OCI-LY7 (cell line): ENCODE measurements around the gene OR4F15. TPM values are rescaled to one million over a fixed set of nuclear protein-coding genes. Genes with fewer than 3 reads are reported as not detected.
"Not testable (repeated sequence)": the region's sequence is repeated elsewhere in the genome, so short reads cannot be mapped to it uniquely, and the experiment has no call there.

Source experiments
- BruUV-seq: library from RNA; stranded (reverse); fragments of 400-500 nt; replicated peaks from 2 replicates; lab custom pipeline; 2021; lab: Mats Ljungman, UMichigan
- CTCF ChIA-PET: fragments of 300-600 bp; sonication (Branson Sonifier 250); formaldehyde crosslinking; loops from one replicate; lab custom pipeline; 2022; ENCODE audit warnings: antibody characterized with exemption; ENCODE audit not compliant: unreplicated experiment; lab: Charles Lee
- POLR2A ChIA-PET: fragments of 300-600 bp; sonication (Branson Sonifier 250); formaldehyde crosslinking; loops from one replicate; lab custom pipeline; 2022; ENCODE audit warnings: antibody characterized with exemption; lab: Charles Lee
- DNase-seq: peaks from one replicate; pipeline ENCODE4 v3.0.0-alpha.2; 2015; ENCODE audit warnings: low spot score
- H2AFZ ChIP-seq: fragments of 200-600 bp; sonication (generic), shearing (Covaris generic); 2 replicates; pipeline ENCODE4 v1.6.1; 2014; ENCODE audit warnings: mild to moderate bottlenecking, antibody characterized with exemption, low read length, moderate library complexity
- H3K27ac ChIP-seq: fragments of 200-600 bp; sonication (generic); 2 replicates; pipeline ENCODE4 v1.5.1; 2014; ENCODE audit warnings: mixed run types, low read depth, mild to moderate bottlenecking, moderate library complexity, low read length, inconsistent platforms; ENCODE audit not compliant: poor library complexity, severe bottlenecking
- H3K36me3 ChIP-seq: fragments of 200-600 bp; sonication (generic); 2 replicates; pipeline ENCODE4 v1.6.1; 2014; ENCODE audit warnings: mild to moderate bottlenecking, antibody characterized with exemption, low read length, moderate library complexity, mixed read lengths; ENCODE audit not compliant: insufficient read depth
- H3K4me1 ChIP-seq: fragments of 200-600 bp; sonication (generic); 2 replicates; pipeline ENCODE4 v1.5.1; 2014; ENCODE audit warnings: mild to moderate bottlenecking, low read length; ENCODE audit not compliant: insufficient read depth, poor library complexity, severe bottlenecking
- H3K4me2 ChIP-seq: fragments of 200-600 bp; sonication (generic); 2 replicates; pipeline ENCODE4 v1.6.1; 2014; ENCODE audit warnings: mild to moderate bottlenecking, low read length
- H3K4me3 ChIP-seq: fragments of 200-600 bp; sonication (generic); 2 replicates; pipeline ENCODE4 v1.5.1; 2014; ENCODE audit warnings: mild to moderate bottlenecking, low read depth, low read length; ENCODE audit not compliant: poor library complexity, severe bottlenecking
- H3K79me2 ChIP-seq: fragments of 200-600 bp; sonication (generic); 2 replicates; pipeline ENCODE4 v1.6.1; 2016; ENCODE audit warnings: low read depth, mild to moderate bottlenecking, low read length, moderate library complexity, mixed read lengths; ENCODE audit not compliant: insufficient read depth
- H3K9me2 ChIP-seq: fragments of 200-600 bp; sonication (generic); 2 replicates; pipeline ENCODE4 v1.6.1; 2016; ENCODE audit warnings: mild to moderate bottlenecking, low read length, mixed read lengths; ENCODE audit not compliant: insufficient read depth
- H3K9me3 ChIP-seq: fragments of 200-600 bp; sonication (generic); 2 replicates; pipeline ENCODE4 v1.6.1; 2014; ENCODE audit warnings: mild to moderate bottlenecking, mixed run types, low read length, mixed read lengths
- H4K20me1 ChIP-seq: fragments of 200-600 bp; sonication (generic); 2 replicates; pipeline ENCODE4 v1.6.1; 2014; ENCODE audit warnings: mild to moderate bottlenecking, antibody characterized with exemption, low read length, moderate library complexity, mixed read lengths; ENCODE audit not compliant: insufficient read depth
- CTCF ChIP-seq: fragments of 200-600 bp; sonication (generic); conservative IDR thresholded peaks from 2 replicates; pipeline ENCODE4 v1.5.1; 2014; ENCODE audit warnings: mild to moderate bottlenecking, antibody characterized with exemption, low read length, moderate library complexity, mixed read lengths
- EZH2phosphoT487 ChIP-seq: fragments of 200-600 bp; sonication (generic); IDR thresholded peaks from 2 replicates; pipeline ENCODE4 v1.6.1; 2018; ENCODE audit warnings: low read depth, borderline replicate concordance, mild to moderate bottlenecking, mixed run types, antibody characterized with exemption, low read length, moderate library complexity, mixed read lengths
- intact Hi-C: fragments of 100-400 bp; cut with micrococcal nuclease; formaldehyde crosslinking; loops from one replicate; pipeline ENCODE4 v1.10.0; 2022; ENCODE audit not compliant: unreplicated experiment
- total RNA-seq, 2 experiments: library from RNA; depleted of rRNA in 1 of 2; stranded (reverse); fragments of >200 nt in 1 of 2; shearing (Covaris generic) in 1 of 2; gene quantifications; 2 replicates each; pipeline ENCODE4 v1.2.3, GENCODE V29; 2014 to 2022

The OR4F15 gene
- total RNA-seq, 2 experiments from 2014 or later: not detected

GRCh38 chr15:101773496-101774100 is 38.4 kb upstream of the OR4F15 start:
- Histone ChIP-seq H3K36me3 (no peaks in the 10 kb centered on the region), H2AFZ (no peak overlapping the region), H3K9me2 (no peaks in the 10 kb centered on the region), H3K4me3 (no peak overlapping the region), H3K79me2 (no peaks in the 10 kb centered on the region), H4K20me1 (no peaks in the 10 kb centered on the region), H3K9me3 (no peaks in the 10 kb centered on the region), H3K4me1 (no peaks in the 10 kb centered on the region), H3K4me2 (no peak overlapping the region), H3K27ac (no peak overlapping the region)
- TF ChIP-seq EZH2phosphoT487: no peak
- TF ChIP-seq CTCF: peak; percentile 62
- no TSS peak for BruUV-seq
- intact Hi-C loops: no loop called here
- DNase-seq: peak; percentile 11
- POLR2A ChIA-PET: no interaction called here
- CTCF ChIA-PET: no interaction called here

GRCh38 chr15:101775136-101775535 is 36.9 kb upstream of the OR4F15 start:
- BruUV-seq: no TSS peak
- Histone ChIP-seq H3K79me2 (no peaks in the 10 kb centered on the region), H4K20me1 (no peaks in the 10 kb centered on the region), H3K27ac (no peak overlapping the region), H3K9me2 (no peaks in the 10 kb centered on the region), H2AFZ (no peak overlapping the region), H3K36me3 (no peaks in the 10 kb centered on the region), H3K4me1 (no peaks in the 10 kb centered on the region), H3K4me3 (no peak overlapping the region), H3K9me3 (no peaks in the 10 kb centered on the region), H3K4me2 (no peak overlapping the region)
- ChIA-PET POLR2A (no interaction called here), CTCF (no interaction called here)
- intact Hi-C loops: no loop called here
- TF ChIP-seq CTCF: no peak
- no peak for TF ChIP-seq EZH2phosphoT487
- no peak for DNase-seq

DNA sequence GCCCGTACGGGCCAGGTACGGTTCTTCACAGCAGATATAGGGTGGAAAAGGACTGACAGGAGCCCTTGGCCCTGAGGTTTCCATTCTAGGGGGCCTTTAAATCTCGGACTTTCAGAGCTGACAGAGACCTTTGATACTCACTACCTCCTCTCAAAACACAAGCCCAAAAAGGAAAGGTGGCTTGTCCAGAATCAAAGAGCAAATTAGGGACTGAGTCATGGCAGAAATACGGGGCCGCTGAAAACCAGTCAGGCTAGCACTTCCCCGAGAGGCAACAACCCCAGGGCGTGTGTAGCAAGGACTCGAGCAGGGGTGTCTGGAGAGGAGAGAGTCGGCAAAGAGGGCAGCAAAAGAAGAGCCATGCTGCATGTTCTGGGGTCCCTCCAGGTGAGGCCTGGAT is 33.4 kb upstream of the OR4F15 start:
- intact Hi-C loops, H4K20me1 ChIP-seq, H3K79me2 ChIP-seq, H3K27ac ChIP-seq, H3K4me2 ChIP-seq, H3K36me3 ChIP-seq, POLR2A ChIA-PET, H2AFZ ChIP-seq, H3K4me3 ChIP-seq, DNase-seq, H3K9me3 ChIP-seq, BruUV-seq, H3K9me2 ChIP-seq, H3K4me1 ChIP-seq, CTCF ChIA-PET: not testable (repeated sequence)

DNA sequence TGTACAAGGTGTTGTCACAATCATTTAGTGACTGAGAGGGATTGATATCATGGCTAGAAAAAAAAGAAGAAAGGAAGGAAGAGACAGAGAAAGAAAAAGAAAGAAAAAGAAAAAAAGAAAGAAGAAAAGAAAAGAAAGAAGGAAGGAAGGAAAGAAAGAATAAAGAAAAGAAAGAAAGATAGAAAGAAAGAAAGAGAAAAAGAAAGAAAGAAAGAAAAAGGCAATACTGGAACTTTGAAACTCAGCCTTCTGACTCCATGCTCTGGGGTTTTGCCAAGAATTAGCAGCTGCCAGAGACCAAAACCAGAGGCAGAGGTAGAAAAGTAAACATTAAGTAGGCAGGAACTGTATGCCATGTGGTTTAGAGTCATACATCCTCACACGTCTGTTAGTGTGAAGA is 31.8 kb upstream of the OR4F15 start:
- H3K36me3 ChIP-seq, H2AFZ ChIP-seq, H3K4me2 ChIP-seq, H4K20me1 ChIP-seq, H3K4me1 ChIP-seq, H3K9me3 ChIP-seq, H3K79me2 ChIP-seq, CTCF ChIA-PET, BruUV-seq, H3K4me3 ChIP-seq, H3K9me2 ChIP-seq, H3K27ac ChIP-seq, DNase-seq, POLR2A ChIA-PET: not testable (repeated sequence)
- intact Hi-C loops: loop anchor here (10.0 kb wide), 1 partner anchor 1995 kb away; no protein-coding TSS in a partner anchor
